ENCODE measurements around the gene NTNG1. TPM values are rescaled to one million over a fixed set of nuclear protein-coding genes. Genes with fewer than 3 reads are reported as not detected.
"Not testable (repeated sequence)": the region's sequence is repeated elsewhere in the genome, so short reads cannot be mapped to it uniquely, and the experiment has no call there.

Gene NTNG1
- total RNA-seq, 2 experiments from 2014 or later, result not detected

- DNase-seq (no peak), ATAC-seq (ENCODE audit: poor library complexity) (no peak)
- Histone ChIP-seq H3K27me3 (ENCODE audit: control insufficient read depth in 1 of 2, insufficient read depth in 2 of 2, low read length in 2 of 2) (no peaks in the 10 kb centered on the region), H3K27ac (ENCODE audit: low read depth in 1 of 2, low read length in 2 of 2) (no peak overlapping the region), H3K4me1 (ENCODE audit: insufficient read depth, low read length) (no peaks in the 10 kb centered on the region), H3K9me3 (ENCODE audit: control insufficient read depth in 1 of 2, insufficient read depth in 1 of 2, low read length in 2 of 2) (peaks cover 0 to 3% of the 10 kb centered on the region in 2 experiments), H3K36me3 (ENCODE audit: insufficient read depth, low read length) (no peaks in the 10 kb centered on the region), H3K4me3 (ENCODE audit: low read length) (no peak overlapping the region)
- CTCF ChIA-PET, result no interaction called here
- Mint-ChIP-seq H3K9me3 (peaks cover 3% of the 10 kb centered on the region), H3K27ac (no peak overlapping the region), H3K4me3 (no peak overlapping the region), H3K36me3 (ENCODE audit: low read depth) (no peaks in the 10 kb centered on the region), H3K27me3 (no peaks in the 10 kb centered on the region), H3K4me1 (ENCODE audit: low read depth) (no peaks in the 10 kb centered on the region)
- no peak for TF ChIP-seq CTCF (IDR thresholded peaks at IDR 0.05)
- POLR2A ChIA-PET, result no interaction called here
- intact Hi-C loops (cut with DNase I, micrococcal nuclease), result no loop called here
Measured at GRCh38 chr1:107230121-107230520, 89.3 kb downstream of the NTNG1 start.

DNA sequence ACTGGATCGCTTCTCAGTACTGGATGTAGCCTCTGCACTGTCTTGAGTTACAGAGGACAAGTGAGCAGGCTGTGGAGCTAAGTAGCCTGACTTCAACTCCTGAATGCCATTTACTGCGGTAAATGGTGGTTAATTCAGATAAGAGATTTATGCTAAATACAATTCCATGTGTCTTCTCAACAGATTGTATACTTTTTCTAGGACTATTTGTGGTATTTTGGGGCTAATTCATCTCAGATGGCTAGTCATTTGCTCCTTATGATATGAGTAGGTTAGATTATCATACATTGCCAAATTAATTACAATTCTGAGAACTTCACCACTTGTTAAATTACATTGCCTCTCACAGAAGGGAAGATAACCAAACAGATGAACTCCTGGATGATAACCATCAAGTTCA lies 90.5 kb downstream of the NTNG1 start:
- no peak for TF ChIP-seq CTCF (IDR thresholded peaks at IDR 0.05)
- no peaks in the 10 kb centered on the region for H3K4me1 Mint-ChIP-seq (ENCODE audit: low read depth)
- H3K27ac Mint-ChIP-seq, result no peak overlapping the region
- Histone ChIP-seq H3K9me3 (ENCODE audit: control insufficient read depth in 1 of 2, insufficient read depth in 1 of 2, low read length in 2 of 2) (peaks cover 0 to 3% of the 10 kb centered on the region in 2 experiments), H3K36me3 (ENCODE audit: insufficient read depth, low read length) (no peaks in the 10 kb centered on the region), H3K4me1 (ENCODE audit: insufficient read depth, low read length) (no peaks in the 10 kb centered on the region), H3K4me3 (ENCODE audit: low read length) (no peak overlapping the region), H3K27ac (ENCODE audit: low read depth in 1 of 2, low read length in 2 of 2) (no peak overlapping the region), H3K27me3 (ENCODE audit: control insufficient read depth in 1 of 2, insufficient read depth in 2 of 2, low read length in 2 of 2) (no peaks in the 10 kb centered on the region)
- ATAC-seq (ENCODE audit: poor library complexity) (no peak), DNase-seq (no peak)
- intact Hi-C loops (cut with DNase I, micrococcal nuclease), result no loop called here
- ChIA-PET CTCF (interaction anchor here (0.5 kb wide), 1 partner anchor 8 kb away, joined by 3 read pairs; no protein-coding TSS in a partner anchor), POLR2A (no interaction called here)
- peaks cover 9% of the 10 kb centered on the region for H3K9me3 Mint-ChIP-seq
- no peaks in the 10 kb centered on the region for H3K36me3 Mint-ChIP-seq (ENCODE audit: low read depth)
- no peak overlapping the region for H3K4me3 Mint-ChIP-seq
- no peaks in the 10 kb centered on the region for H3K27me3 Mint-ChIP-seq

DNA sequence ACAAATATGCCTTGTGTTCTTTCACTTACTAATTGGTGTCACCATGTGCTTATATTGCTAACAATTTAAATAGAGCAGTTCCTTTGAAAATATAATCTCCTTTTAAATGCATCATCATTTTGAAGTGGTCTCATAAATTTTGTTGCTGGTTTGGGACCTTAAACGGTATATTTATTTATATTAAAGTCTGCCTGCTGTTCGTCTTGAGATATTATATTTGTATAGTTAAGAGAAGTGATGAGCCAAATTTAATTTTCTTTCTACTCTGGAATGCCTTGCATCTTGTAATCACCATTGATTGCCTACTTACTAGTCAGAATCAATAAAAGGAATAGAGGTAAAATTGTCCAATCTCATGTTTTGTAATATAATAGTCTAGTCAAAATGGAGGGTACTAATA lies 91.6 kb downstream of the NTNG1 start:
- Histone ChIP-seq H3K4me1 (ENCODE audit: insufficient read depth, low read length) (no peaks in the 10 kb centered on the region), H3K27ac (ENCODE audit: low read depth in 1 of 2, low read length in 2 of 2) (no peak overlapping the region), H3K36me3 (ENCODE audit: insufficient read depth, low read length) (no peaks in the 10 kb centered on the region), H3K4me3 (ENCODE audit: low read length) (no peak overlapping the region), H3K9me3 (ENCODE audit: control insufficient read depth in 1 of 2, insufficient read depth in 1 of 2, low read length in 2 of 2) (peaks cover 0 to 4% of the 10 kb centered on the region in 2 experiments), H3K27me3 (ENCODE audit: control insufficient read depth in 1 of 2, insufficient read depth in 2 of 2, low read length in 2 of 2) (no peaks in the 10 kb centered on the region)
- CTCF ChIA-PET, result no interaction called here
- no peak for ATAC-seq (ENCODE audit: poor library complexity)
- DNase-seq, result no peak
- Mint-ChIP-seq H3K36me3 (ENCODE audit: low read depth) (no peaks in the 10 kb centered on the region), H3K9me3 (peaks cover 10% of the 10 kb centered on the region), H3K4me3 (no peak overlapping the region), H3K27me3 (no peaks in the 10 kb centered on the region), H3K4me1 (ENCODE audit: low read depth) (no peaks in the 10 kb centered on the region), H3K27ac (no peak overlapping the region)
- intact Hi-C loops (cut with DNase I, micrococcal nuclease), result no loop called here
- POLR2A ChIA-PET, result no interaction called here
- no peak for TF ChIP-seq CTCF (IDR thresholded peaks at IDR 0.05)

DNA sequence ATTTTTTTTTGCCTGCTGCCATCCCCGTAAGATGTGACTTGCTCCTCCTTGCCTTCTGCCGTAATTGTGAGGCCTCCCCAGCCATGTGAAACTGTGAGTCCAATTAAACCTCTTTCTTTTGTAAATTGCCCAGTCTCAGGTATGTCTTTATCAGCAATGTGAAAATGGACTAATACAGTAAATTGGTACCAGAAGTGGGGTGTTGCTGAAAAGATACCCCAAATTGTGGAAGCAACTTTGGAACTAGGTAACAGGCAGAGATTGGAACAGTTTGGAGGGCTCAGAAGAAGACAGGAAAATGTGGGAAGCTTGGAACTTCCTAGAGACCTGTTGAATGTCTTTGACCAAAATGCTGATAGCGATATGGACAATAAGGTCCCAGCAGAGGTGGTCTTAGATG lies 95.9 kb downstream of the NTNG1 start:
- intact Hi-C loops (cut with DNase I, micrococcal nuclease); H3K27ac ChIP-seq (ENCODE audit: low read depth in 1 of 2, low read length in 2 of 2); CTCF ChIA-PET; DNase-seq; H3K36me3 Mint-ChIP-seq (ENCODE audit: low read depth); H3K27me3 Mint-ChIP-seq; POLR2A ChIA-PET; H3K27me3 ChIP-seq (ENCODE audit: control insufficient read depth in 1 of 2, insufficient read depth in 2 of 2, low read length in 2 of 2); H3K4me1 Mint-ChIP-seq (ENCODE audit: low read depth); H3K4me3 Mint-ChIP-seq; H3K4me3 ChIP-seq (ENCODE audit: low read length); H3K4me1 ChIP-seq (ENCODE audit: insufficient read depth, low read length); H3K27ac Mint-ChIP-seq; H3K36me3 ChIP-seq (ENCODE audit: insufficient read depth, low read length); H3K9me3 ChIP-seq (ENCODE audit: control insufficient read depth in 1 of 2, insufficient read depth in 1 of 2, low read length in 2 of 2); ATAC-seq (ENCODE audit: poor library complexity): not testable (repeated sequence)
- peaks cover 12% of the 10 kb centered on the region for H3K9me3 Mint-ChIP-seq

Data from CD4-positive, alpha-beta T cell (primary cell).